Vagina (tissue), 2 donors: Measurements from ENCODE around the gene ACVR1.

ENCODE experiments used
- POLR2AphosphoS5 ChIP-seq, 2 donors: sonication (generic); formaldehyde crosslinking; IDR thresholded peaks; one replicate each; pipeline ENCODE4 v1.9.0; 2017; ENCODE audit warnings: antibody characterized with exemption in 2 of 2, mild to moderate bottlenecking in 2 of 2, low read depth in 1 of 2; ENCODE audit not compliant: insufficient read depth in 1 of 2
- TF ChIP-seq, protein P1 (sequence below), 3 experiments: fragments of 450-650 bp in 2 of 3; fragments of 200-600 bp in 1 of 3; sonication (generic) in 1 of 3; IDR thresholded peaks; one replicate each; pipeline ENCODE4 v1.5.1; 2017 to 2019; ENCODE audit warnings: antibody characterized with exemption in 3 of 3, mild to moderate bottlenecking in 2 of 3, moderate library complexity in 2 of 3

DNA sequence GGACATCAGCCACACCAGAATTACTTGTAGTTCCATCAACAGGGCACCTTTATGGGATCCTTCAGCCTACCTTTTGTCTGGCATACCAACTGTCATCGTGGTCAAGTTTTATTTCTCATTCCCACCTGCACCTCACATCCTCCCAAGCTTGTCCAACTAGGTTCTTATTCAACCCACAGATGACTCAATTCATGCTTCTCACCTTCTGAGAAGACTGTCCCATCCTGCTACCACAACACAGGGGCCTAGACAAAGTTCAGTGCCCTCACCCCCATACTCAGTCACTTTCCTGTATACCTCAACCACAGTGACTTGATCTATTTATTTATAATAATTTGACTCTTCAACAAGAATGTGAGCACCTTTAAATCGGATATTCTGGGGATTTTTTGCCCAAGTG is 133.1 kb downstream of the ACVR1 start:
- TF ChIP-seq, protein P1, sequence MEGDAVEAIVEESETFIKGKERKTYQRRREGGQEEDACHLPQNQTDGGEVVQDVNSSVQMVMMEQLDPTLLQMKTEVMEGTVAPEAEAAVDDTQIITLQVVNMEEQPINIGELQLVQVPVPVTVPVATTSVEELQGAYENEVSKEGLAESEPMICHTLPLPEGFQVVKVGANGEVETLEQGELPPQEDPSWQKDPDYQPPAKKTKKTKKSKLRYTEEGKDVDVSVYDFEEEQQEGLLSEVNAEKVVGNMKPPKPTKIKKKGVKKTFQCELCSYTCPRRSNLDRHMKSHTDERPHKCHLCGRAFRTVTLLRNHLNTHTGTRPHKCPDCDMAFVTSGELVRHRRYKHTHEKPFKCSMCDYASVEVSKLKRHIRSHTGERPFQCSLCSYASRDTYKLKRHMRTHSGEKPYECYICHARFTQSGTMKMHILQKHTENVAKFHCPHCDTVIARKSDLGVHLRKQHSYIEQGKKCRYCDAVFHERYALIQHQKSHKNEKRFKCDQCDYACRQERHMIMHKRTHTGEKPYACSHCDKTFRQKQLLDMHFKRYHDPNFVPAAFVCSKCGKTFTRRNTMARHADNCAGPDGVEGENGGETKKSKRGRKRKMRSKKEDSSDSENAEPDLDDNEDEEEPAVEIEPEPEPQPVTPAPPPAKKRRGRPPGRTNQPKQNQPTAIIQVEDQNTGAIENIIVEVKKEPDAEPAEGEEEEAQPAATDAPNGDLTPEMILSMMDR (IDR thresholded peaks at IDR 0.05): no peak
- TF ChIP-seq POLR2AphosphoS5 (IDR thresholded peaks at IDR 0.05; ENCODE audit: insufficient read depth in 1 of 2, low read depth in 1 of 2): no peak
